Sigmoid colon (tissue), 7 donors: Measurements from ENCODE around the gene HHIPL1. TPM values are rescaled to one million over a fixed set of nuclear protein-coding genes. Genes with fewer than 3 reads are reported as not detected.

ENCODE experiments used
- DNase-seq: peaks from one replicate; pipeline ENCODE4 v3.0.0-alpha.2; 2019
- H3K27ac ChIP-seq, 4 donors: fragments of 200-600 bp; sonication (generic); one replicate each; pipeline ENCODE4 v1.5.1; 2016 to 2019; ENCODE audit warnings: mild to moderate bottlenecking in 1 of 4
- H3K27me3 ChIP-seq, 3 donors: fragments of 200-600 bp; sonication (generic); one replicate each; pipeline ENCODE4 v1.5.1; 2019; ENCODE audit warnings: mild to moderate bottlenecking in 1 of 3
- H3K36me3 ChIP-seq, 4 donors: fragments of 200-600 bp; sonication (generic); one replicate each; pipeline ENCODE4 v1.5.1; 2016 to 2019
- H3K4me1 ChIP-seq, 4 donors: fragments of 200-600 bp; sonication (generic); one replicate each; pipeline ENCODE4 v1.5.1; 2017 to 2019
- H3K4me3 ChIP-seq, 4 donors: fragments of 200-600 bp; sonication (generic); one replicate each; pipeline ENCODE4 v1.5.1; 2017 to 2019; ENCODE audit warnings: mild to moderate bottlenecking in 2 of 4, moderate library complexity in 1 of 4
- H3K9me3 ChIP-seq, 4 donors: fragments of 200-600 bp in 3 of 4; sonication (generic) in 3 of 4; one replicate each; pipeline versions ENCODE4 v1.5.1 to v1.6.1; 2013 to 2019
- CTCF ChIP-seq, 4 experiments: fragments of 450-650 bp in 3 of 4; fragments of 200-600 bp in 1 of 4; IDR thresholded peaks; one replicate each; pipeline ENCODE4 v1.5.1; 2016 to 2019; ENCODE audit warnings: antibody characterized with exemption in 4 of 4, mild to moderate bottlenecking in 3 of 4, moderate library complexity in 2 of 4
- EP300 ChIP-seq, 4 donors: sonication (generic); formaldehyde crosslinking; IDR thresholded peaks; one replicate each; pipeline ENCODE4 v1.6.1; 2017; ENCODE audit warnings: antibody characterized with exemption in 4 of 4
- POLR2A ChIP-seq, 2 donors: fragments of 450-650 bp; IDR thresholded peaks; one replicate each; pipeline ENCODE4 v1.6.1; 2016; ENCODE audit warnings: antibody characterized with exemption in 2 of 2, mild to moderate bottlenecking in 2 of 2, moderate library complexity in 2 of 2
- POLR2AphosphoS5 ChIP-seq, 4 donors: sonication (generic); formaldehyde crosslinking; IDR thresholded peaks; one replicate each; pipeline ENCODE4 v1.6.1; 2017; ENCODE audit warnings: antibody characterized with exemption in 4 of 4
- WGBS, 2 donors: extraction: QIAGEN DNeasy Blood & Tissue Kit; methylation state at CpG; one replicate each; pipeline ENCODE4 v1.1.7; 2013; 5-methylcytosine and 5-hydroxymethylcytosine counted together
- intact Hi-C: fragments of 100-400 bp; cut with DNase I; formaldehyde crosslinking; loops from one replicate; pipeline ENCODE4 v1.15.1; 2023
- polyA plus RNA-seq, 3 donors: library from polyadenylated mRNA; stranded (reverse); fragments of 200-250 nt; gene quantifications; one replicate each; pipeline ENCODE4 v1.2.3, GENCODE V29; 2013
- total RNA-seq, 4 donors: library from RNA; depleted of rRNA; stranded (reverse); fragments of >200 nt; gene quantifications; one replicate each; pipeline ENCODE4 v1.1.0, GENCODE V29; 2016
- donor health status: healthy with polysubstance abuse.
- donor health status: Bipolar disorder and iron deficiency.
- donor health status: healthy.

Gene HHIPL1
- total and polyA plus RNA-seq, 7 donors = 0.80 to 10.8 (median 4.3) TPM; not detected in 2

GRCh38 chr14:99686557-99687283 lies 41.8 kb downstream of the HHIPL1 start:
- Histone ChIP-seq H3K27ac (no peak overlapping the region), H3K4me1 (peaks cover 0 to 17% (median 14%) of the 10 kb centered on the region in 4 donors), H3K4me3 (no peak overlapping the region), H3K9me3 (no peaks in the 10 kb centered on the region), H3K27me3 (peaks cover 0 to 2% (median 0%) of the 10 kb centered on the region in 3 donors), H3K36me3 (no peaks in the 10 kb centered on the region)
- intact Hi-C loops = no loop called here
- 63 to 85% methylated on average over 8 of the region's 8 CpGs for WGBS, 2 donors
- peak; percentile 56 for DNase-seq
- TF ChIP-seq CTCF (IDR thresholded peaks at IDR 0.05) (no peak), POLR2AphosphoS5 (IDR thresholded peaks at IDR 0.05) (no peak), EP300 (IDR thresholded peaks at IDR 0.05) (no peak), POLR2A (IDR thresholded peaks at IDR 0.05) (no peak)

- Histone ChIP-seq H3K36me3 (no peaks in the 10 kb centered on the region), H3K4me1 (peaks cover 0 to 16% (median 14%) of the 10 kb centered on the region in 4 donors), H3K27ac (no peak overlapping the region), H3K9me3 (no peaks in the 10 kb centered on the region), H3K27me3 (no peaks in the 10 kb centered on the region), H3K4me3 (no peak overlapping the region)
- DNase-seq = peak; percentile 57
- WGBS, 2 donors = 53 to 60% methylated on average over 12 of the region's 12 CpGs
- TF ChIP-seq POLR2AphosphoS5 (IDR thresholded peaks at IDR 0.05) (no peak), CTCF (IDR thresholded peaks at IDR 0.05) (peak in 2 of 4 experiments; percentile 22 to 55)
- intact Hi-C loops = no loop called here
These were observed 42.6 kb downstream of the HHIPL1 start for GRCh38 chr14:99687284-99688209.

GRCh38 chr14:99688210-99688581 lies 43.3 kb downstream of the HHIPL1 start:
- Histone ChIP-seq H3K27me3 (no peaks in the 10 kb centered on the region), H3K36me3 (no peaks in the 10 kb centered on the region), H3K4me3 (no peak overlapping the region), H3K4me1 (peaks cover 0 to 10% (median 9%) of the 10 kb centered on the region in 4 donors), H3K9me3 (no peaks in the 10 kb centered on the region), H3K27ac (no peak overlapping the region)
- TF ChIP-seq POLR2A (IDR thresholded peaks at IDR 0.05) (no peak), POLR2AphosphoS5 (IDR thresholded peaks at IDR 0.05) (no peak), CTCF (IDR thresholded peaks at IDR 0.05) (no peak), EP300 (IDR thresholded peaks at IDR 0.05) (no peak)
- intact Hi-C loops = no loop called here
- WGBS, 2 donors = 40 to 67% methylated on average over 10 of the region's 10 CpGs
- DNase-seq = peak; percentile 47

GRCh38 chr14:99688629-99689028 lies 43.7 kb downstream of the HHIPL1 start:
- Histone ChIP-seq H3K36me3 (no peaks in the 10 kb centered on the region), H3K27me3 (no peaks in the 10 kb centered on the region), H3K27ac (no peak overlapping the region), H3K4me3 (no peak overlapping the region), H3K4me1 (peaks cover 0 to 6% (median 5%) of the 10 kb centered on the region in 4 donors), H3K9me3 (no peaks in the 10 kb centered on the region)
- intact Hi-C loops = no loop called here
- 84 to 85% methylated on average over 11 of the region's 11 CpGs for WGBS, 2 donors
- DNase-seq = peak; percentile 52
- no peak for TF ChIP-seq CTCF (IDR thresholded peaks at IDR 0.05)
- no peak for TF ChIP-seq EP300 (IDR thresholded peaks at IDR 0.05)
- TF ChIP-seq POLR2AphosphoS5 (IDR thresholded peaks at IDR 0.05) = no peak
- TF ChIP-seq POLR2A (IDR thresholded peaks at IDR 0.05) = no peak
